RWPE2 (cell line): ENCODE measurements around the gene DMBX1.
A peak's percentile ranks its signal among the peaks of the same experiment; 100 is the strongest.

ENCODE experiments used
- ATAC-seq: fragments of 200-7000 bp; cut with Tn5 transposase; 3 replicates; pipeline ENCODE4 v1.9.1; 2021; ENCODE audit warnings: low read depth
- DNase-seq: peaks from one replicate; pipeline ENCODE4 v3.0.0-alpha.2; 2020; ENCODE audit warnings: low spot score
- H3K27ac ChIP-seq: fragments of 450-650 bp; 2 replicates; pipeline ENCODE4 v1.5.1; 2017; ENCODE audit warnings: mild to moderate bottlenecking; ENCODE audit not compliant: poor library complexity, severe bottlenecking
- H3K27me3 ChIP-seq: fragments of 250-450 bp; sonication (Bioruptor Pico); 2 replicates; pipeline ENCODE4 v1.5.1; 2021; ENCODE audit warnings: mild to moderate bottlenecking, moderate library complexity; ENCODE audit not compliant: insufficient read depth, poor library complexity, severe bottlenecking
- H3K36me3 ChIP-seq: fragments of 250-450 bp; sonication (Bioruptor Pico); 2 replicates; pipeline ENCODE4 v1.5.1; 2020; ENCODE audit warnings: low read depth, mild to moderate bottlenecking, moderate library complexity
- H3K4me1 ChIP-seq: fragments of 250-450 bp; sonication (Bioruptor Pico); 2 replicates; pipeline ENCODE4 v1.5.1; 2021; ENCODE audit warnings: mild to moderate bottlenecking, moderate library complexity; ENCODE audit not compliant: insufficient read depth, poor library complexity, severe bottlenecking
- H3K4me3 ChIP-seq: fragments of 250-450 bp; sonication (Bioruptor Pico); 2 replicates; pipeline ENCODE4 v1.5.1; 2021; ENCODE audit warnings: mild to moderate bottlenecking, moderate library complexity; ENCODE audit not compliant: severe bottlenecking
- H3K9me3 ChIP-seq: fragments of 250-450 bp; sonication (Bioruptor Pico); 2 replicates; pipeline ENCODE4 v1.5.1; 2021; ENCODE audit warnings: mild to moderate bottlenecking, moderate library complexity; ENCODE audit not compliant: severe bottlenecking
- TF ChIP-seq, protein P1 (sequence below): fragments of 450-650 bp; IDR thresholded peaks from one replicate; pipeline ENCODE4 v1.5.1; 2017; ENCODE audit warnings: mild to moderate bottlenecking, moderate library complexity; ENCODE audit not compliant: poor library complexity, severe bottlenecking

DMBX1 gene

GRCh38 chr1:46485564-46486431 is 3.8 kb upstream of the DMBX1 start:
- H3K9me3 ChIP-seq, result no peaks in the 10 kb centered on the region
- TF ChIP-seq, protein P1, sequence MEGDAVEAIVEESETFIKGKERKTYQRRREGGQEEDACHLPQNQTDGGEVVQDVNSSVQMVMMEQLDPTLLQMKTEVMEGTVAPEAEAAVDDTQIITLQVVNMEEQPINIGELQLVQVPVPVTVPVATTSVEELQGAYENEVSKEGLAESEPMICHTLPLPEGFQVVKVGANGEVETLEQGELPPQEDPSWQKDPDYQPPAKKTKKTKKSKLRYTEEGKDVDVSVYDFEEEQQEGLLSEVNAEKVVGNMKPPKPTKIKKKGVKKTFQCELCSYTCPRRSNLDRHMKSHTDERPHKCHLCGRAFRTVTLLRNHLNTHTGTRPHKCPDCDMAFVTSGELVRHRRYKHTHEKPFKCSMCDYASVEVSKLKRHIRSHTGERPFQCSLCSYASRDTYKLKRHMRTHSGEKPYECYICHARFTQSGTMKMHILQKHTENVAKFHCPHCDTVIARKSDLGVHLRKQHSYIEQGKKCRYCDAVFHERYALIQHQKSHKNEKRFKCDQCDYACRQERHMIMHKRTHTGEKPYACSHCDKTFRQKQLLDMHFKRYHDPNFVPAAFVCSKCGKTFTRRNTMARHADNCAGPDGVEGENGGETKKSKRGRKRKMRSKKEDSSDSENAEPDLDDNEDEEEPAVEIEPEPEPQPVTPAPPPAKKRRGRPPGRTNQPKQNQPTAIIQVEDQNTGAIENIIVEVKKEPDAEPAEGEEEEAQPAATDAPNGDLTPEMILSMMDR, result no peak
- no peak for DNase-seq
- no peaks in the 10 kb centered on the region for H3K4me1 ChIP-seq
- no peak for ATAC-seq
- H3K27me3 ChIP-seq, result peaks cover 60% of the 10 kb centered on the region
- H3K4me3 ChIP-seq, result no peak overlapping the region
- H3K27ac ChIP-seq, result no peak overlapping the region
- H3K36me3 ChIP-seq, result no peaks in the 10 kb centered on the region

GRCh38 chr1:46486432-46487015 is 3.1 kb upstream of the DMBX1 start:
- ATAC-seq (no peak), DNase-seq (no peak)
- TF ChIP-seq, protein P1, result no peak
- Histone ChIP-seq H3K9me3 (no peaks in the 10 kb centered on the region), H3K36me3 (no peaks in the 10 kb centered on the region), H3K27me3 (peaks cover 67% of the 10 kb centered on the region), H3K4me1 (no peaks in the 10 kb centered on the region), H3K4me3 (no peak overlapping the region), H3K27ac (no peak overlapping the region)

- H3K27me3 ChIP-seq, result peaks cover 79% of the 10 kb centered on the region
- no peak overlapping the region for H3K4me3 ChIP-seq
- no peak for ATAC-seq
- H3K36me3 ChIP-seq, result no peaks in the 10 kb centered on the region
- H3K9me3 ChIP-seq, result no peaks in the 10 kb centered on the region
- no peak for DNase-seq
- H3K4me1 ChIP-seq, result no peaks in the 10 kb centered on the region
- H3K27ac ChIP-seq, result no peak overlapping the region
- TF ChIP-seq, protein P1, result no peak
These were observed 1.8 kb upstream of the DMBX1 start for GRCh38 chr1:46487818-46488218.

DNA sequence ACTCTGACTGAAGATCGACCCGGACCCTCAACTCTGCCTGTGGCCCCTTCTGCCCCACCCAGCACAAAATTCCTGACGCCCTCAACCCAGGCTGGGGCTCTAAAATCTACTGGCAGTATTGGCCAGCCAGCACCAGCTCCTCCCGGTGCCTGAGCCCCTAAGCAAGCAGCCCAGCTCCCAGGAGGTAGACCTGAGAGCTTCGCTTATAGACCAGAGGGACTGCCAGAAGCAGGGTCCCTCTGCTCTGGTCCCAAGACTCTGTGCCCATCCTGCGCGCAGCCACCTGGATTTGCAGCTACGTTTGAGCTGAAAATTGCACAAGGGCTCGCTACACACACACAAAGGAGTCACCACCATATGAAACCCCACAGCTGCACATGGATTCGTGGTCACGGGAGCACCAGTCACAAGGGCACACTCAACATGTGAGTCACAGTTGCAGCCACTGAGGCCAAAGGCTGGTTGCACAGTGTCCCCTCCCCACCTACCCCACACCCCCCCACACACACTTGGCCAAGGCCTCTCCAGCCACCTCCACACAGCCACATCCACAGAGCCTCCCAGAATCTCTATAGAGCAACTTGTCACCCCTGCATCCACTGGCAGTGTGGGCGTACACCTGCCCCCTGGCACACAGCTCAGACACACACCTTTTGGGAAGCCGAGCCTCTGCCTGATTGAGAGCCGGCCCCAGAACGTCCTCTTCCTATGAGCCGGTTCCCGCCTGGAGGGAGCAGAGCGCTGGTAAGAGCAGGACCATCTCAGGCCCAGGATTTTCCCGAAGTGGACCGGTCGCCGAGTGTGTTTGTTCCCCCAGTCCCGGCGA is 1.1 kb upstream of the DMBX1 start:
- Histone ChIP-seq H3K4me3 (no peak overlapping the region), H3K27me3 (peaks cover 79% of the 10 kb centered on the region), H3K4me1 (no peaks in the 10 kb centered on the region), H3K9me3 (no peaks in the 10 kb centered on the region), H3K27ac (no peak overlapping the region), H3K36me3 (no peaks in the 10 kb centered on the region)
- TF ChIP-seq, protein P1, result no peak
- ATAC-seq, result no peak
- DNase-seq, result peak; percentile 23
